GM12878 (cell line): ENCODE measurements around the gene NEMP2. TPM values are rescaled to one million over a fixed set of nuclear protein-coding genes. Genes with fewer than 3 reads are reported as not detected.

ENCODE experiments used
- ATAC-seq: fragments of 200-7000 bp; cut with Tn5 transposase; 3 replicates; pipeline ENCODE4 v1.9.1; 2020; ENCODE audit warnings: mild to moderate bottlenecking, moderate library complexity
- BruUV-seq: library from RNA; stranded (reverse); fragments of 400-500 nt; replicated peaks from 2 replicates; lab custom pipeline; 2021; lab: Mats Ljungman, UMichigan
- CTCF ChIA-PET: fragments of 300-600 bp; sonication (Branson Sonifier 250); formaldehyde crosslinking; extraction: SDS; loops from one replicate; lab custom pipeline; 2021; ENCODE audit warnings: inconsistent platforms; lab: Yijun Ruan, JAX
- POLR2A ChIA-PET: fragments of 350-600 bp; formaldehyde crosslinking; extraction: SDS; loops from one replicate; lab custom pipeline; 2021; ENCODE audit warnings: inconsistent platforms; lab: Charles Lee
- RAD21 ChIA-PET: fragments of 300-600 bp; sonication (Branson Sonifier 250); formaldehyde crosslinking; loops from one replicate; lab custom pipeline; 2023; ENCODE audit warnings: antibody characterized with exemption; ENCODE audit not compliant: unreplicated experiment; lab: Charles Lee
- SMC1A ChIA-PET: fragments of 300-600 bp; sonication (Branson Sonifier 250); formaldehyde crosslinking; loops from one replicate; lab custom pipeline; 2023; ENCODE audit not compliant: unreplicated experiment, uncharacterized antibody; lab: Charles Lee
- DNase-seq: peaks from one replicate; pipeline ENCODE4 v3.0.0-alpha.2; 2011; ENCODE audit warnings: low read depth, low spot score
- FAIRE-seq: peaks from 3 replicates; lab custom pipeline; 2011; peaks lifted over from hg19 to GRCh38; lab: Jason Lieb, UNC
- H2AFZ ChIP-seq: 2 replicates; pipeline ENCODE4 v1.6.0; 2011; ENCODE audit warnings: low read depth, low read length, control low read depth; ENCODE audit not compliant: control insufficient read depth
- H3K27ac ChIP-seq: 2 replicates; pipeline ENCODE4 v1.5.1; 2011; ENCODE audit warnings: control low read depth; ENCODE audit not compliant: control insufficient read depth, insufficient read depth
- H3K27me3 ChIP-seq, 2 experiments: replicated peaks in 1 of 2; 2 replicates each; pipeline versions ENCODE4 v1.6.0 to v1.6.1; 2011; ENCODE audit warnings: low read length in 1 of 2; ENCODE audit not compliant: control insufficient read depth in 2 of 2, insufficient read depth in 2 of 2
- H3K36me3 ChIP-seq, 2 experiments: 2 replicates each; pipeline ENCODE4 v1.5.1; 2011; ENCODE audit warnings: low read length in 1 of 2; ENCODE audit not compliant: control insufficient read depth in 2 of 2, insufficient read depth in 2 of 2
- H3K4me1 ChIP-seq: 2 replicates; pipeline ENCODE4 v1.6.1; 2011; ENCODE audit warnings: mild to moderate bottlenecking, low read length, moderate library complexity, mixed read lengths; ENCODE audit not compliant: control insufficient read depth, insufficient read depth
- H3K4me2 ChIP-seq: 2 replicates; pipeline ENCODE4 v1.6.0; 2011; ENCODE audit warnings: control low read depth; ENCODE audit not compliant: control insufficient read depth, insufficient read depth
- H3K4me3 ChIP-seq: fragments of 200-600 bp; sonication (generic); 2 replicates; pipeline ENCODE4 v1.5.1; 2016
- H3K79me2 ChIP-seq: 2 replicates; pipeline ENCODE4 v1.6.0; 2011; ENCODE audit warnings: low read length; ENCODE audit not compliant: control insufficient read depth, insufficient read depth
- H3K9ac ChIP-seq: 2 replicates; pipeline ENCODE4 v1.8.0; 2011; ENCODE audit warnings: low read length, control low read depth, mixed read lengths; ENCODE audit not compliant: control insufficient read depth, insufficient read depth
- H3K9me3 ChIP-seq: replicated peaks from 3 replicates; pipeline ENCODE4 v1.5.1; 2011; ENCODE audit warnings: mild to moderate bottlenecking, low read length; ENCODE audit not compliant: control insufficient read depth, insufficient read depth
- H4K20me1 ChIP-seq: 2 replicates; pipeline ENCODE4 v1.6.0; 2011; ENCODE audit not compliant: control insufficient read depth, insufficient read depth
- BCL3 ChIP-seq: IDR thresholded peaks from 2 replicates; pipeline ENCODE4 v1.6.1; 2011; ENCODE audit warnings: borderline replicate concordance, low read depth, mild to moderate bottlenecking, moderate library complexity, low read length; ENCODE audit not compliant: insufficient read depth, poor library complexity, severe bottlenecking
- EGR1 ChIP-seq, 2 experiments: IDR thresholded peaks; 1 replicate in 1 of 2; 2 replicates in 1 of 2; pipeline ENCODE4 v1.6.1; 2011 to 2012; ENCODE audit warnings: low read depth in 2 of 2, low read length in 2 of 2, borderline replicate concordance in 1 of 2, mild to moderate bottlenecking in 1 of 2, moderate library complexity in 1 of 2
- FOS ChIP-seq: IDR thresholded peaks from 3 replicates; pipeline ENCODE4 v1.6.1; 2011; ENCODE audit warnings: borderline replicate concordance; ENCODE audit not compliant: insufficient read length; ENCODE audit errors: extremely low read depth
- KLF5 ChIP-seq: fragments of 450-650 bp; IDR thresholded peaks from 2 replicates; pipeline ENCODE4 v1.6.1; 2014; ENCODE audit warnings: mild to moderate bottlenecking; ENCODE audit not compliant: partially characterized antibody
- LARP7 ChIP-seq: fragments of 450-650 bp; IDR thresholded peaks from 2 replicates; pipeline ENCODE4 v1.6.1; 2017; ENCODE audit warnings: mild to moderate bottlenecking
- MEF2A ChIP-seq: IDR thresholded peaks from 2 replicates; pipeline ENCODE4 v1.6.1; 2011; ENCODE audit warnings: low read depth, mild to moderate bottlenecking, low read length, moderate library complexity; ENCODE audit not compliant: insufficient read depth
- MTA3 ChIP-seq: IDR thresholded peaks from 2 replicates; pipeline ENCODE4 v1.6.1; 2012; ENCODE audit warnings: low read length, inconsistent platforms, borderline replicate concordance
- MYB ChIP-seq: fragments of 150-350 bp; IDR thresholded peaks from 2 replicates; pipeline ENCODE4 v1.6.1; 2014; ENCODE audit warnings: mild to moderate bottlenecking, low read depth, low read length, borderline replicate concordance
- NFYB ChIP-seq: IDR thresholded peaks from 2 replicates; pipeline ENCODE4 v1.6.1; 2011; ENCODE audit warnings: low read depth, mild to moderate bottlenecking, low read length, improper control_type of control experiment, moderate library complexity; ENCODE audit not compliant: insufficient read depth
- PAX8 ChIP-seq: fragments of 450-650 bp; IDR thresholded peaks from 2 replicates; pipeline ENCODE4 v1.6.1; 2017; ENCODE audit warnings: mild to moderate bottlenecking, moderate library complexity
- POU2F2 ChIP-seq: IDR thresholded peaks from 3 replicates; pipeline ENCODE4 v1.6.1; 2011; ENCODE audit warnings: low read depth, mild to moderate bottlenecking, low read length, borderline replicate concordance
- RAD21 ChIP-seq: IDR thresholded peaks from 2 replicates; pipeline ENCODE4 v1.6.1; 2011; ENCODE audit warnings: mild to moderate bottlenecking, low read depth, low read length, moderate library complexity; ENCODE audit not compliant: insufficient read depth
- SKIL ChIP-seq: fragments of 450-650 bp; IDR thresholded peaks from 2 replicates; pipeline ENCODE4 v1.6.1; 2017; ENCODE audit warnings: mild to moderate bottlenecking, low read depth, inconsistent platforms; ENCODE audit not compliant: poor library complexity, severe bottlenecking
- TAF1 ChIP-seq: IDR thresholded peaks from 2 replicates; pipeline ENCODE4 v1.6.1; 2011; ENCODE audit warnings: mild to moderate bottlenecking, low read depth, low read length, borderline replicate concordance
- TCF7 ChIP-seq: IDR thresholded peaks from 2 replicates; pipeline ENCODE4 v1.6.1; 2014; ENCODE audit warnings: antibody characterized with exemption, borderline replicate concordance
- YY1 ChIP-seq: IDR thresholded peaks from 2 replicates; pipeline ENCODE4 v1.6.1; 2011; ENCODE audit warnings: low read depth, mild to moderate bottlenecking, low read length
- ZNF24 ChIP-seq: fragments of 450-650 bp; IDR thresholded peaks from 2 replicates; pipeline ENCODE4 v1.6.1; 2017; ENCODE audit warnings: antibody characterized with exemption, mild to moderate bottlenecking
- ZNF384 ChIP-seq: IDR thresholded peaks from 2 replicates; pipeline ENCODE4 v1.6.1; 2012; ENCODE audit warnings: low read depth, mild to moderate bottlenecking, low read length, improper control_type of control experiment, borderline replicate concordance
- ZNF622 ChIP-seq: fragments of 450-650 bp; IDR thresholded peaks from 2 replicates; pipeline ENCODE4 v1.6.1; 2017; ENCODE audit warnings: mild to moderate bottlenecking, inconsistent platforms
- WGBS: methylation state at CpG from one replicate; pipeline ENCODE4 v1.1.6; 2016; ENCODE audit warnings: low lambda C conversion rate; ENCODE audit not compliant: insufficient replicate concordance, insufficient coverage; ENCODE audit errors: missing lambda C conversion rate; 5-methylcytosine and 5-hydroxymethylcytosine counted together
- in situ Hi-C: fragments of 300-500 bp; cut with MboI; formaldehyde crosslinking; loops from 9 replicates; pipeline ENCODE4 v1.14.3; 2018; ENCODE audit warnings: mixed read lengths
- intact Hi-C: fragments of 100-400 bp; cut with micrococcal nuclease; formaldehyde crosslinking; loops from one replicate; pipeline ENCODE4 v1.14.2; 2022; ENCODE audit not compliant: unreplicated experiment
- polyA plus RNA-seq, 11 experiments: library from polyadenylated mRNA; depleted of rRNA in 4 of 11; unstranded in 6 of 11; stranded (reverse) in 5 of 11; fragments of >200 nt; fragmentation: Nextera tagmentation in 4 of 11; fragmentation: Illumina TruSeq in 1 of 11; extraction: Ambion mirVana in 4 of 11; extraction: Trizol in 1 of 11; gene quantifications; 1 replicate in 1 of 11; 2 replicates in 10 of 11; pipeline versions ENCODE4 v1.2.1 to v1.2.3, GENCODE V29; 2011 to 2016; ENCODE audit warnings: inconsistent platforms in 2 of 11, missing spikeins in 2 of 11, low read depth in 1 of 11
- total RNA-seq, 4 experiments: library from RNA; depleted of rRNA in 3 of 4; stranded (reverse); fragments of >200 nt in 3 of 4; fragmentation: Illumina TruSeq in 1 of 4; extraction: Trizol in 1 of 4; gene quantifications; 2 replicates each; pipeline versions ENCODE4 v1.2.1 to v1.2.3, GENCODE V29; 2013 to 2021

NEMP2 gene
- total and polyA plus RNA-seq, 10 of the 15 experiments (the other 5 are each of a cell fraction or from before 2014, with no cell fraction given) = 2.3 to 14.0 (median 8.1) TPM

GRCh38 chr2:190488516-190489233, 45.8 kb downstream of the NEMP2 start (continued):
- TF ChIP-seq ZNF622 = no peak

- WGBS = 96% methylated on average over 3 of the region's 3 CpGs
- DNase-seq (no peak), FAIRE-seq (no peak), ATAC-seq (no peak)
- H3K4me2 ChIP-seq = no peak overlapping the region
- CTCF ChIA-PET = interaction anchor here (1.5 kb wide), 1 partner anchor 53 kb away, joined by 3 read pairs; no protein-coding TSS in a partner anchor
- H3K4me1 ChIP-seq = no peaks in the 10 kb centered on the region
- H3K9ac ChIP-seq = no peak overlapping the region
- no peak overlapping the region for H2AFZ ChIP-seq
- POLR2A ChIA-PET = no interaction called here
- SMC1A ChIA-PET = interaction anchor here (1.9 kb wide), 1 partner anchor 16 kb away, joined by 7 read pairs; no protein-coding TSS in a partner anchor
- no peaks in the 10 kb centered on the region for H3K79me2 ChIP-seq
- H3K36me3 ChIP-seq = peaks cover 0 to 20% of the 10 kb centered on the region in 2 experiments; a peak in 2 of 4 replicates
- in situ Hi-C loops = no loop called here
- no peaks in the 10 kb centered on the region for H3K27me3 ChIP-seq
- intact Hi-C loops = no loop called here
- H3K4me3 ChIP-seq = no peak overlapping the region
- BruUV-seq = no TSS peak
- H3K9me3 ChIP-seq = no peaks in the 10 kb centered on the region; the same call in 2 of the 3 replicates
- H3K27ac ChIP-seq = no peak overlapping the region
- RAD21 ChIA-PET = no interaction called here
- no peaks in the 10 kb centered on the region for H4K20me1 ChIP-seq
- TF ChIP-seq ZNF24 = no peak
- TF ChIP-seq FOS = no peak
- TF ChIP-seq MTA3 = no peak
- no peak for TF ChIP-seq TAF1
- TF ChIP-seq LARP7 = no peak
- TF ChIP-seq ZNF384 = no peak
- TF ChIP-seq POU2F2 = no peak
- TF ChIP-seq BCL3 = no peak
- no peak for TF ChIP-seq KLF5
- no peak for TF ChIP-seq PAX8
- TF ChIP-seq MEF2A = no peak
- no peak for TF ChIP-seq TCF7
- no peak for TF ChIP-seq RAD21
- no peak for TF ChIP-seq YY1
- TF ChIP-seq EGR1 (IDR thresholded peaks at IDR 0.05; ENCODE audit: borderline replicate concordance in 1 of 2, low read depth in 2 of 2, low read length in 2 of 2) = no peak
- no peak for TF ChIP-seq NFYB
- no peak for TF ChIP-seq MYB
- TF ChIP-seq SKIL = no peak
Observed at GRCh38 chr2:190486037-190486623, 48.4 kb downstream of the NEMP2 start.
